Stimulated activated CD4-positive, alpha-beta T cell treated with anti-CD3 and anti-CD28 coated beads, Interleukin-12 subunit alpha, Interleukin-12 subunit beta, amount 100 ng/mL, for 24 hours (primary cell): ENCODE measurements around the gene MAP2K5.

Source experiments
- DNase-seq, 2 experiments: peaks; one replicate each; pipeline ENCODE4 v3.0.0-alpha.2; 2020; ENCODE audit warnings: low read depth in 2 of 2

The MAP2K5 gene

GRCh38 chr15:67824976-67825880, 282.7 kb downstream of the MAP2K5 start, which contains the start of gene SKOR1:
TSS of gene SKOR1 (plus strand) at chr15:67825509. CDS start at chr15:67825603, 94 bp downstream.
- DNase-seq, result no peak

DNA sequence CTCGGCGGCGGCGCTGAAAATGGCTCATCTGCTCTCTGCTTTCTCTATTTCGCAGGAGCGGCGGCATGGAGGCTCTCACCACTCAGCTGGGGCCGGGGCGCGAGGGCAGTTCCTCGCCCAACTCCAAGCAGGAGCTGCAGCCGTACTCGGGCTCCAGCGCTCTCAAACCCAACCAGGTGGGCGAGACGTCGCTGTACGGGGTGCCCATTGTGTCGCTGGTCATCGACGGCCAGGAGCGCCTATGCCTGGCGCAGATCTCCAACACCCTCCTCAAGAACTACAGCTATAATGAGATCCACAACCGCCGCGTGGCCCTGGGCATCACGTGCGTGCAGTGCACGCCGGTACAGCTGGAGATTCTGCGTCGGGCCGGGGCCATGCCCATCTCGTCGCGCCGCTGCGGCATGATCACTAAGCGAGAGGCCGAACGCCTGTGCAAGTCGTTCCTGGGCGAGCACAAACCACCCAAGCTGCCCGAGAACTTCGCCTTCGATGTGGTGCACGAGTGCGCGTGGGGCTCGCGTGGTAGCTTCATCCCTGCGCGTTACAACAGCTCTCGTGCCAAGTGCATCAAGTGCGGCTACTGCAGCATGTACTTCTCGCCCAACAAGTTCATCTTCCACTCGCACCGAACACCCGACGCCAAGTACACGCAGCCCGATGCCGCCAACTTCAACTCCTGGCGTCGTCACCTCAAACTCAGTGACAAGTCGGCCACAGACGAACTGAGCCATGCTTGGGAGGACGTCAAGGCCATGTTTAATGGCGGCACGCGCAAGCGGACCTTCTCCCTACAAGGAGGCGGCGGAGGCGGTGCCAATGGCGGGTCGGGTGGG, 283.6 kb downstream of the MAP2K5 start:
- no peak for DNase-seq

DNA sequence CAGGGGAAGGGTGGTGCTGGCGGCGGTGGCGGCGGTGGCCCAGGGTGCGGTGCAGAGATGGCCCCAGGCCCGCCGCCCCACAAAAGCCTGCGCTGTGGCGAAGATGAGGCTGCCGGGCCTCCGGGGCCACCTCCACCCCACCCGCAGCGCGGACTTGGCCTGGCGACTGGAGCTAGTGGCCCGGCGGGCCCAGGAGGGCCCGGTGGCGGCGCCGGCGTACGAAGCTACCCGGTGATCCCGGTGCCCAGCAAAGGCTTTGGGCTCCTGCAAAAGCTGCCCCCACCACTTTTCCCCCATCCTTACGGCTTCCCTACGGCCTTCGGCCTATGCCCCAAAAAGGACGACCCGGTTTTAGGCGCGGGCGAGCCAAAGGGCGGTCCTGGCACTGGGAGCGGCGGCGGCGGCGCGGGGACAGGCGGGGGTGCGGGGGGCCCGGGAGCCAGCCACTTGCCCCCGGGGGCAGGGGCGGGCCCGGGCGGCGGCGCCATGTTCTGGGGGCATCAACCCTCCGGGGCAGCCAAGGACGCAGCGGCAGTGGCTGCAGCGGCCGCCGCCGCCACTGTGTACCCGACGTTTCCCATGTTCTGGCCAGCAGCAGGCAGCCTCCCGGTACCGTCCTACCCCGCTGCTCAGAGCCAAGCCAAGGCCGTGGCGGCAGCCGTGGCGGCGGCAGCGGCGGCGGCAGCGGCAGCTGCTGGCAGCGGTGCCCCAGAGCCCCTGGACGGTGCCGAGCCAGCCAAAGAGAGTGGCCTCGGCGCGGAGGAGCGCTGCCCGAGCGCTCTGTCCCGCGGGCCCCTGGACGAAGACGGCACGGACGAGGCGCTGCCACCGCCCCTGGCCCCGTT, 284.4 kb downstream of the MAP2K5 start:
- no peak for DNase-seq

DNA sequence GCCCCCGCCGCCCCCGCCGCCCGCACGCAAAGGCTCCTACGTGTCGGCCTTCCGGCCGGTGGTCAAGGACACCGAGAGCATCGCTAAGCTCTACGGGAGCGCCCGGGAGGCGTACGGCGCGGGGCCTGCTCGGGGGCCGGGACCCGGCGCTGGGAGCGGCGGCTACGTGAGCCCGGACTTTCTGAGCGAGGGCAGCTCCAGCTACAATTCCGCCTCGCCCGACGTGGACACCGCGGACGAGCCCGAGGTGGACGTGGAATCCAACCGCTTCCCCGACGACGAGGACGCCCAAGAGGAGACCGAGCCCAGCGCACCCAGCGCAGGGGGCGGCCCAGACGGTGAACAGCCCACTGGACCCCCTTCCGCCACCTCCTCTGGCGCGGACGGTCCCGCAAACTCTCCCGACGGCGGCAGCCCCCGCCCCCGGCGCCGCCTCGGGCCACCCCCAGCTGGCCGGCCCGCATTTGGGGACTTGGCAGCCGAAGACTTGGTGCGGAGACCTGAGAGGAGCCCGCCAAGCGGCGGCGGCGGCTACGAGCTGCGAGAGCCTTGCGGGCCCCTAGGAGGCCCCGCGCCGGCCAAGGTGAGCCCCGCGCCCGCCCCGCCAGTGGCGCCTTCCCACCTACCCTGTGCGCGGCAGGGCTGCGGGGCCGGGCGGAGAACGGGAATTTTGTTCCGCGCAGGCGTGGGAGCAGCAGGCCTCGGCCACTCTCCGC, 285.2 kb downstream of the MAP2K5 start:
- DNase-seq, result no peak

DNA sequence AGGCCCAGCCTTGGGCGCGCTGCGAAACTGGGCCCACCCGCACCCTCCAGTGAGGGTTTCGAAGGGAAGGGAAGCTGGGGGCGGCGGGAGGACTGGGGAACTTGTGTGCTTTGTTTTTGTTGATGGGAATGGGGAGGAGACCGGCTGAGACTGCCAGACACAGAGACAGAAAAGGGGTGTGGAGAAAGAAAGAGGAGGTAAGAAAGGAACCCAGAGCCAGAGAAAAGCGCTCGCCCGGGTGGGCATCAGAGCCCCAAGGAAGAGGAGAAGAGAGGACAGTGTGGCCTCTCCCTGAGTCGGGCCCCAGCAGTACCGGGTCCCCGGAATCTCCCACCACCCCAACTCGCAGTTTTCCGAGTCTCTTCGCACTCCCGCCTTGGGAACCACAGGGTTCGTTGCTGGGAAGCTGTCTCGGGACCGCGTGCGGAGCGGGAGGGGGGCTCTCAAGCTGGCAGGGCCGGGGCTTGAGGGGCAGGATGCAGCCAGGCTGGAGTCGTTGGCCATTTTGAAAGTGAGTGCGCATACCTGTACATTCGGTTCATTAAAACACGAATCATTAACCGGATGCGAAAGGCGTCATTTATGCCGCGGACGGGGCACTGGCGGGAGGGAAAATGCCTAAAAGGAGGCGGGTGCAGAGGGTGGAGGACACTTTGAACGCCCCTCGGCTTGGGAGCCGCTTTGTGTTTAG, 285.9 kb downstream of the MAP2K5 start:
- no peak for DNase-seq

DNA sequence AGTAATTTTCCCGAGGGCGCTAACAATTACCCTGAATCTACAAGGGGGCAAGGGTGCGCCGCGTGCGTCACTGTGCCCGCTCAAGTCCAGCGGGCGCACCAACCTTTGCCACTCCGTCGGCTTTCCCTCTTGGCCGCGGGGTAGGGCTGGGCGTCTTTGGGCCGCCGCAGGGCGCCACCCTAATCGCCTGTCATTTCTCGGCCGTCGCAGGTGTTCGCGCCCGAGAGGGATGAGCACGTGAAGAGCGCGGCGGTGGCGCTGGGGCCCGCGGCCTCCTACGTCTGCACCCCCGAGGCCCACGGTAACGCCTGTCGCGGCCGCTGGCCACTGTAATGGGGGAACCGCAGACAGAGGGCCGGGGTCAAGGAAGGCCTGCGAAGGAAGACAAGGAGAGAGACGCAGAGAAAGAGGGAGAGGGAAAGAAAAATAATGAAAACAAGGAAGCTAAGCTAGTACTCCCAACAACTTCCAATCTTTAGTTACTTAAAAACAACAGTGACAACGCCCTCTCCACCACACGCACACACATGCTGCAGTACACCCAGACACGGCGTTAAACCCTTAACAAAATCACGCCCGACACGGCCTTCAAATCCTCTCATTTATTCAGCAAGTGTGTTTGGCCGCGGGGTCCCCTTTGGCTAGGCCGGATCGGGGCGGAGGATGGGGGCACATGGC, 286.6 kb downstream of the MAP2K5 start:
- DNase-seq, result no peak

- DNase-seq, result no peak
These were observed 287.4 kb downstream of the MAP2K5 start for GRCh38 chr15:67829647-67830504.

DNA sequence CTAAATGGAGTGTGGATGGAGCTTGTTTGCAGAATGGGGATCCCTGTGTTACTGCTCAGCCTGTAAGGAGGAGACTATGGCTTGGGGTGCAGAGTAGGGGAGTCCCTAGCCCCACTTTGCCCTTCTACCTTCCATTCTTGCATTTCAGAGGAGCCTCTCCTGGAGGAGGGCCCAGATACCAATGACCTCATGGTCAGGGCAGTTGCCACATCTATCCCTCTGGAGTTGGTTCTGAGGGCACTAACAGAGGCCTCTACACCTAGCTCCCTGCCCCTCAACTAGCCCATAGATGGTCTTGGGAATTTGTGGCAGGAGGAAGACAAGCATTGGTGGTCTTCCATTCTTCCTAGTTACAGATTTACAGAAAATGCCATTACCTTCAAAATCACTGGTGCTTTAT, 288.9 kb downstream of the MAP2K5 start:
- no peak for DNase-seq

DNA sequence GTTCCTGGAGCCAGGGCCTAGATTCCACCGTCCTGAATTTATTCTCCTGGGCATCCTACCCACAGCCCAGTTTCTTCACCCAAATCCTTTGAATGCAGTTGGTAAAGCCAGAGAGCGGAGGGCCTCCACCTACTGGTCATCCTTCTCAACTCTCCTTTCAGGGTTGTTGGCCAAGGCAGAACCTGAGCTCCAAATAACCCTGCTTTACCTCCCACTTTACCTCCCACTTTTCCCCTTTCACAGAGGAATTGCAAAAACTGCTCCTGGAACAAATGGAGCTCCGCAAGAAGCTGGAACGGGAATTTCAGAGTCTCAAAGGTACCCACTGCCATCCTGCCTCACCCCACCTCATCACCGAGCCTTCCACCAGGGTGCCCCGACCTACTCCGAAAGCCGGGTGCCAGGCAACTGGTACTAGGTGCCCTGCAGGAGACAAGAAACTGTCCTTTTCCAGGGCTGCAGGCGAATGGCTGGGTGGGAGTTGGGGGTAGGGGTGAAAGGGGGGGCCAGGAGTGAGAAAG, 289.6 kb downstream of the MAP2K5 start:
- no peak for DNase-seq

GRCh38 chr15:67832897-67833709, 290.6 kb downstream of the MAP2K5 start:
- no peak for DNase-seq

GRCh38 chr15:67833710-67834511, 291.4 kb downstream of the MAP2K5 start:
- DNase-seq, result no peak

DNA sequence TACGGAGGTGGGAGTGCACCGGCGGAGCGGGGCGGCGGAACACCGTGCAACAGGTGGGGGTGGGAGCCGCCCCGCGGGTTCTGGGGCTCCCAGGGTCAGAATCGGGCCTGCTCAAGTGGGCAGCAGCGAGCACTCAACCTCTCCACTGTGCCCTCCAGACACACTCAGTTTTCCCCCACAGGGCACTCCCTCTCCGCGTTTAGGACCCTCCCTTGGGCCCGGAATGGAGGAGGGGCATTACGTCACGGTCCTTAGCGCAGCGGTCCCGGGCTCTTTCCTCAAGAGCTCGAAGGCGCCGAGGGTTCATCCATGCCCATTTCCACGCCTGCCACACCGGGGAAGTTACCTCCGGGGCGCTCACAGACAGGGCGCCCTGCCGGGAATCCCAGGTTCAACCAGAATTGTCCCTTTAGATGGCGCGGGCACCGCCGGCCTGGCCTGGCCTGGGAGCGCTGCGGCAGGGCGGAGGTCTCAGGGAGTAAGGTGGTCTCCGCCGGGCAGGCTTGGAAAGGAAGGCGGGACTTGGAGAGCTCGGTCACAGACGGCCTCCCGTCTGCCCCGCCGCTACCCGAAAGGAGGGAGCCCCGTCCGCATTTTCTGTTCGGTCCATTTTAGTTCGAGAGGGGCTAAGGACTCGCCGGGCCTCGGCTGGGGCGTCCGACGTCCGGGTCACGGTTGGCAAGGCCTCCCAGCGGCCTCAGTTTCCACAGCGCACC, 292.2 kb downstream of the MAP2K5 start:
- DNase-seq, result no peak

DNA sequence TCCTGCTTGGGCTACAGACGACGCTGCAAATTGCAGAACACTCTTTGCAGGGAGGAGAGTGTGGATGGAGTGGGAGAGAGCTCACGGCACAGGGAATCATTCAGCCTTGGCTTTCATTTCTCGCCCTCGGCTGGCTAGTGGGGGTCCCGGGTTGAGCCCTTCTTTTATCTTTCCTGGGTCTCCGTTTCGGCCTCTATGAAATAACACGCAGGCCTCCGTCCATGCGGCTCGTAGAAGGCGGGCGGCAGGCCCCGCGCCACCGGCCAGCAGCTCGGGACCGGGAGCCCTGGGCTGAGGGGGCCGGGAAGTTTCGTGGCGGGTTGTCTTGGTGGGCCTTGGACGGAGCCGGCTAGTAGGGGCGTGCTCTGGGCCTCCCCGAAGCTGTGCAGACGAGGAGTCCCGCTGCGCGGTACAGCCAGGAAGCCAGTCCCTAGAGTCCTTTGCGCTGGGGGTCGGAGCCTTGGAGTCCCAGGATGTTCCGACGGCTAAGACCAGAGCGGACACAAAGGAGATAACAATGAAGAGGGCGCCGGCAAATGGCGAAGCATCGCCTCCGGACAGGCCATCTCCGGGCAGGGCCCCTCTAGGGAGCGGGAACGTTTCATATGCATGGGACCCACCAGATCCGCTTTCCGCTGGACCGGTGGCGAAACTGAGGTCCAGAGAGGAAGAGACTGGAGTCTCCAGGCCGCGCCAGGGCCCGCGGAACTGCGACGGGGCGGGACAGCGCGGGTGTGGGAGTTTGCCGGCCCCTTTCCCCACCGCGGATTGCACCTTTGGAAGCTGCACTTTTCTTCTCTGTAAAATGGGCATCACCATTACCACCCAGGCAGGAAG, 293.0 kb downstream of the MAP2K5 start:
- DNase-seq, result no peak

- no peak for DNase-seq
These were observed 293.6 kb downstream of the MAP2K5 start for GRCh38 chr15:67836134-67836455.

- DNase-seq, result peak in 1 of 2 experiments; percentile 46
These were observed 294.0 kb downstream of the MAP2K5 start for GRCh38 chr15:67836477-67836876.

DNA sequence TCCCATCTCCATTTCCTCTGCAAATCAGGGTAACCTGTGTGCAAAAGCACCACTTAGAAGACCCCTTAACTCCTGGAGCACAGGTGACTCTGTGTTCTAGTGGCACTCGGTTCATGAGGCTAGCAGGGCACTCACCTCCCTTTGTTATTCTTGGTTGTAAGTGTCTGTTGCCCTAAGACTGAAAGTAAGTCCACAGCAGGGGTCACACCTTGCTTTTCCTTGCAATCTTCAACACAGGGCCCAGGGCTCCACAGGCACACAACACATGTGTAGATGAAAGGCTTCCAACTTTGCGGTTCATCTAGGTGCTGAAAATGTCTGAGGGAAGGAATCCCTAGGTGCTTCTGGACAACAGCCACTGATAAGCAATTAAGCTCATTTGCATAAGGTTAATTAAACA, 294.5 kb downstream of the MAP2K5 start:
- DNase-seq, result no peak
